ENCODE measurements around the gene THSD7A. TPM values are rescaled to one million over a fixed set of nuclear protein-coding genes. Genes with fewer than 3 reads are reported as not detected.

Gene THSD7A
- total and polyA plus RNA-seq, 2 donors from 2014 or later: 5.1 to 24.3 TPM

GRCh38 chr7:11404355-11404754 lies 427.6 kb downstream of the THSD7A start:
- no peak overlapping the region for H3K27ac ChIP-seq (ENCODE audit: low read depth in 2 of 2, low read length in 2 of 2)
- intact Hi-C loops (cut with DNase I): no loop called here
- H3K9ac ChIP-seq (ENCODE audit: low read length in 3 of 3): no peak overlapping the region
- H3K4me3 ChIP-seq (ENCODE audit: low read length in 3 of 3): no peak overlapping the region
- H3K36me3 ChIP-seq (ENCODE audit: control insufficient read depth in 2 of 3, insufficient read depth in 3 of 3, low read length in 3 of 3): peaks cover 0 to 7% (median 0%) of the 10 kb centered on the region in 3 donors
- FAIRE-seq (no peak), DNase-seq (no peak)
- H3K27me3 ChIP-seq (ENCODE audit: control insufficient read depth, insufficient read depth, low read length): no peaks in the 10 kb centered on the region
- H3K9me3 ChIP-seq (ENCODE audit: control insufficient read depth in 2 of 3, insufficient read depth in 1 of 3, low read length in 3 of 3): no peaks in the 10 kb centered on the region
- no peak for TF ChIP-seq CTCF (IDR thresholded peaks at IDR 0.05; ENCODE audit: borderline replicate concordance, extremely low read depth, insufficient read depth)
- H3K4me1 ChIP-seq (ENCODE audit: control insufficient read depth in 2 of 3, insufficient read depth in 2 of 3, low read depth in 1 of 3, low read length in 3 of 3): no peaks in the 10 kb centered on the region

GRCh38 chr7:11403781-11404180 lies 428.2 kb downstream of the THSD7A start:
- intact Hi-C loops (cut with DNase I): no loop called here
- Histone ChIP-seq H3K36me3 (ENCODE audit: control insufficient read depth in 2 of 3, insufficient read depth in 3 of 3, low read length in 3 of 3) (peaks cover 0 to 7% (median 0%) of the 10 kb centered on the region in 3 donors), H3K27ac (ENCODE audit: low read depth in 2 of 2, low read length in 2 of 2) (no peak overlapping the region), H3K9ac (ENCODE audit: low read length in 3 of 3) (no peak overlapping the region), H3K27me3 (ENCODE audit: control insufficient read depth, insufficient read depth, low read length) (no peaks in the 10 kb centered on the region), H3K4me3 (ENCODE audit: low read length in 3 of 3) (no peak overlapping the region), H3K4me1 (ENCODE audit: control insufficient read depth in 2 of 3, insufficient read depth in 2 of 3, low read depth in 1 of 3, low read length in 3 of 3) (no peaks in the 10 kb centered on the region), H3K9me3 (ENCODE audit: control insufficient read depth in 2 of 3, insufficient read depth in 1 of 3, low read length in 3 of 3) (no peaks in the 10 kb centered on the region)
- DNase-seq (no peak), FAIRE-seq (no peak)
- no peak for TF ChIP-seq CTCF (IDR thresholded peaks at IDR 0.05; ENCODE audit: borderline replicate concordance, extremely low read depth, insufficient read depth)

GRCh38 chr7:11394438-11394837 lies 437.6 kb downstream of the THSD7A start:
- Histone ChIP-seq H3K36me3 (ENCODE audit: control insufficient read depth in 2 of 3, insufficient read depth in 3 of 3, low read length in 3 of 3) (peaks cover 0 to 11% (median 2%) of the 10 kb centered on the region in 3 donors), H3K4me3 (ENCODE audit: low read length in 3 of 3) (no peak overlapping the region), H3K9me3 (ENCODE audit: control insufficient read depth in 2 of 3, insufficient read depth in 1 of 3, low read length in 3 of 3) (no peaks in the 10 kb centered on the region), H3K9ac (ENCODE audit: low read length in 3 of 3) (no peak overlapping the region), H3K27me3 (ENCODE audit: control insufficient read depth, insufficient read depth, low read length) (no peaks in the 10 kb centered on the region), H3K4me1 (ENCODE audit: control insufficient read depth in 2 of 3, insufficient read depth in 2 of 3, low read depth in 1 of 3, low read length in 3 of 3) (no peaks in the 10 kb centered on the region), H3K27ac (ENCODE audit: low read depth in 2 of 2, low read length in 2 of 2) (no peak overlapping the region)
- intact Hi-C loops (cut with DNase I): no loop called here
- FAIRE-seq (no peak), DNase-seq (no peak)
- TF ChIP-seq CTCF (IDR thresholded peaks at IDR 0.05; ENCODE audit: borderline replicate concordance, extremely low read depth, insufficient read depth): no peak

GRCh38 chr7:11379641-11380040 lies 452.4 kb downstream of the THSD7A start:
- TF ChIP-seq CTCF (IDR thresholded peaks at IDR 0.05; ENCODE audit: borderline replicate concordance, extremely low read depth, insufficient read depth): no peak
- FAIRE-seq (no peak), DNase-seq (no peak)
- Histone ChIP-seq H3K36me3 (ENCODE audit: control insufficient read depth in 2 of 3, insufficient read depth in 3 of 3, low read length in 3 of 3) (no peaks in the 10 kb centered on the region), H3K4me1 (ENCODE audit: control insufficient read depth in 2 of 3, insufficient read depth in 2 of 3, low read depth in 1 of 3, low read length in 3 of 3) (no peaks in the 10 kb centered on the region), H3K9ac (ENCODE audit: low read length in 3 of 3) (no peak overlapping the region), H3K9me3 (ENCODE audit: control insufficient read depth in 2 of 3, insufficient read depth in 1 of 3, low read length in 3 of 3) (no peaks in the 10 kb centered on the region), H3K4me3 (ENCODE audit: low read length in 3 of 3) (no peak overlapping the region), H3K27ac (ENCODE audit: low read depth in 2 of 2, low read length in 2 of 2) (no peak overlapping the region), H3K27me3 (ENCODE audit: control insufficient read depth, insufficient read depth, low read length) (no peaks in the 10 kb centered on the region)
- intact Hi-C loops (cut with DNase I): no loop called here
